NOMO-1 treated with DMSO at 0.1 percent for 48 hours (cell line): ENCODE data around the gene CLASRP.

ENCODE experiments used
- DNase-seq: peaks from one replicate; lab custom pipeline; 2025; ENCODE audit not compliant: unreplicated experiment; lab: John Stamatoyannopoulos, UW

CLASRP gene

DNA sequence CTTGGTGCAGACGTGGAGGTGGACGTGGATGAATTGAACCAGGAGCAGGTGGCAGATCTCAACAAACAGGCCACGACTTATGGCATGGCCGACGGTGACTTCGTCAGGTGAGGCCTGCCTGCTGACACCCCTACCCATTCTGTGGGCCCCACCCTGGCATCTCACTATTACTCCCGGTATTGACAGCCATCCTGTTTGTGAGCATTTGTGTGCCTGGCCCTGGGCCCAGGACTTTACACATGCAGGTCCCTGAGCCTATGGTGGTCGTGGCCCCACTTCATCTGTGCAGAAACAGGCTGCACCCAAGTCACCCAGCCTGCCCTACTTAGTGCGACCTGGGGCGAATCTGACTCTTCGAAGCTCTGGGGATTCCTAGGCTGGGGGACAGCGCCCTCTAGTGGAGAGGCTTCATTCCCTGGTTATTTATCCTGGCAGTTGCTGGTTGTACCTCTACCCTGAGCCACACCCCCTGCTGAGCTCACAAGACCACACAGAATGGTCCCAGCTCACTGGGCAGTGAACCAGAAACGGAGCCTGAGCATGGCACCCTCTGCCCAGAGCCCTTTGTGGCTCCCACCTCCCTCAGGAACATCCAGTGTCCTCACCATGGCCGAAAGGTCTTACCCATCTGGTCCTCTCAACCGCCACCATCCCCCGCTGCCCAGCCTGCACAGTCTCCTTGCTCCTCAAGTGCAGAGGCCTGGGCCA is 20.6 kb downstream of the CLASRP start:
- peak; percentile 68 for DNase-seq

DNA sequence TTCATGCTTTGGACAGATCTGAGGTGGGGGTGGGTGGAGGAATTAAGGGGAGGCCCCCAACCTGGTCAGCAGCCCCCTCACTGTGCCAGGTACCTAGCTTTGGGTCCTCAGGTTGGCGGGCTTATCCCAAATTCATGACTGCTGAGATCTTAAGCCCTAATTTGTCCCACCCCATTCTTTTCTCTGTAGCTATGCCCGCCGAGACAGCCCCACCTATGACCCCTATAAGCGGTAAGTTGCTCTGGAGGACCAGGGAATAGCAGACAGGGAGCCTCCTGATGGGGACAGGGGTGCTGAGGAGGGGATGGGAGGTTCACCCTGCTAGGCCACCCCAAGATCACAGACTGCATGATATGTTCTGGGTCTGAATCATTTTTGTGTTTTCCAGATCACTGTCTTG is 23.1 kb downstream of the CLASRP start:
- no peak for DNase-seq

DNA sequence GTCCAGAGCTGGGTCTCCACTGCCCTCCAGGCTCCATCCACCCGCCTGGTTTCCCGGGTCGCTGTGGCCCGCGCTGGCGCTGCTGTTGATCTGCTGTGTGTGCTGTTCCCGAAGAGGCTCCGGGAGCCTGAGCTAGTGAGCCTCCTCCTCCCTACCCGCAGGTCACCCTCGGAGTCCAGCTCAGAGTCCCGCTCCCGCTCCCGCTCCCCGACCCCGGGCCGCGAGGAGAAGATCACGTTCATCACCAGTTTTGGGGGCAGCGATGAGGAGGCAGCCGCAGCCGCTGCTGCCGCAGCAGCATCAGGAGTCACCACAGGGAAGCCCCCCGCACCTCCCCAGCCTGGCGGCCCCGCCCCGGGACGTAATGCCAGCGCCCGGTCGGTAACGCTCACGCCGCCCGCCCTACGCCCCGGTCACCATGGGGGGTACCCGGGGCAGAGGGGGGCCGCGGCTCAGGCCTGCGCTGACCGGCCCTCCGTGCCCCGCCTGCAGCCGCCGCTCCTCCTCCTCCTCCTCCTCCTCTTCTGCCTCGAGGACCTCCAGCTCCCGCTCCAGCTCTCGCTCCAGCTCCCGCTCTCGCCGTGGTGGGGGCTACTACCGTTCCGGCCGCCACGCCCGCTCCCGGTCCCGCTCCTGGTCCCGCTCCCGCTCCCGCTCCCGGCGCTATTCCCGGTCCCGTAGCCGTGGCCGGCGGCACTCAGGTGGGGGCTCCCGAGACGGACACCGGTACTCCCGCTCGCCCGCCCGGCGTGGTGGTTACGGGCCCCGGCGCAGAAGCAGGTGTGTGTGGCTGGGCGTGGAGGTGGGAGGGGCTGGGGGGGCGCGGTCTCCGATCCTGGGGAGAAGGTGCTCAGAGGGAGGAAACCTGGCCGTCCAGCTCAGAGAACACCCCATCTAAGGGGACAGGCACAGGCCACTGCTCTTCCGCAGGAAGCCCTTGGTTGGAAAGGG is 25.3 kb downstream of the CLASRP start:
- DNase-seq = no peak

GRCh38 chr19:45066921-45067661 is 28.2 kb downstream of the CLASRP start:
- no peak for DNase-seq

GRCh38 chr19:45068041-45068440 is 29.2 kb downstream of the CLASRP start:
- no peak for DNase-seq

DNA sequence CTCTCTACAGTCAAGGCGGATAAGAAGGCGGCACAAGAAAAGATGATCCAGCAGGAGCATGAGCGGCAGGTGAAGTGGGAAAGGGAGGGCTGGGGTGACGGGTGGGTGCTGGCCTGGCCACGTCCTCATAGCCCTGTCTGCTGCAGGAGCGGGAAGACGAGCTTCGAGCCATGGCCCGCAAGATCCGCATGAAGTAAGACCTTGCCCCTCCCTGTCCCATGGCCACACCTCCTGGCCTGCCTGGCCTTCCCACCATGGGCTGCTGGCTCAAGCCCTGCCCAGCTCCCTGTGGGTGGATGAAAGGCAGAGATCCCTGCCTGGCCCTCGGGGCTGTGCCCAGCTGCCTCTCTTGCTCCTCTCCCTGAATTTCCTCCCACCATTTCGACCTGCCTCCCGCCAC is 30.2 kb downstream of the CLASRP start:
- DNase-seq = no peak

DNA sequence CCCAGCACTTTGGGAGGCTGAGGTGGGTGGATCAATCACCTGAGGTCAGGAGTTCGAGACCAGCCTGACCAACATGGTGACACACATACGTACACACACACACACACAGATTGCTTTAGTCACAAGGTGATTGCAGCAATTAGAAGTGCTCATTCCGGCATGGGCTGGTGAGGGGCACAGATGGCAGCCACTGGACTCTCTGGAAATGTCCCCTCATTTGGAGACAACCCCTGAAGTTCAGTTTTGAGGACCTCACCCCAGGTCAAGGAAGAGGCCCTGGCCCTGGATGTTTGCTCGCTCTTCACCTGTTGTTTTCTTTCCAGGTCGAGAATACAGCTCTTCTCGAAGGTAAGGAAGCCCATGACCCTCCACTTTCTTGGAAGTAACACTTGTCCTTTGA is 31.4 kb downstream of the CLASRP start:
- DNase-seq = no peak

- DNase-seq = no peak
Measured at GRCh38 chr19:45070861-45071544, 32.2 kb downstream of the CLASRP start.

GRCh38 chr19:45071545-45071938 is 32.7 kb downstream of the CLASRP start:
- no peak for DNase-seq

GRCh38 chr19:45071969-45072790 is 33.3 kb downstream of the CLASRP start:
- DNase-seq = no peak

GRCh38 chr19:45074744-45075300 is 36.0 kb downstream of the CLASRP start:
- DNase-seq = no peak

- peak; percentile 97 for DNase-seq
Measured at GRCh38 chr19:45075301-45076028, 36.6 kb downstream of the CLASRP start.

- DNase-seq = peak; percentile 66
Measured at GRCh38 chr19:45076029-45076850, 37.4 kb downstream of the CLASRP start, which contains the start of gene ZNF296. Gene ZNF296 (minus strand): TSS chr19:45076478. CDS start chr19:45076373, 105 bp downstream.

GRCh38 chr19:45076851-45077730 is 38.2 kb downstream of the CLASRP start:
- no peak for DNase-seq

DNA sequence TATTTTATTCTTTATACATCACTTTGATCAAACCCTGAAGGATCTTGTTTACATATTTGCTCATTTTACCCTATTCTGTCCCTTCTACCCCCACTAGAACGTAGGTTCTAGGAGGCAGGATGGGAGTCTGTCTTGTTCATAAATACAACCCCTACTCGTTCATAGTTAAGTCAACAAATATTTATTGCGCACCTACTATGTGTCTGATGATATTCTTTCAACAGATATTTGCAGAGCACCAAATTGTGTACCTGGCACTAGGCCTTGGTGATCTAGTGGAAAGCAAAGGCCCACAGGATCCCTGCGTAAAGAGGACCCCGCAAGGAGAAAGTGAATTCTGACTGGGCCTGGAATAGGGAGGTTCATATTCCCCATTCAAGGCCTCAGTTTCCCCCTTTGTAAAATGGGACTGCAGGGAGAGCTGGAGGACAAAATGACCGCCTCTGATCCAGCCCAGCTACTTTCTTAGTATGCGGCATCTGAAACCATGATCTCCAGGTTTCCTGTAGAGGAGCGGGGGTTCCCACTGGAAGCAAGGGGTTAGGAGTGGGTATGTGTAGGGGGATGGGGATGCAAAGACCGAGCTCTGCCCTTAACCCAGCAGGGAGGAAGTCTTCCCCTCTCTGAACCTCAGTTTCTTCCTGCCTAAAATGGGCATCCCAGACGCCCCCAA is 39.7 kb downstream of the CLASRP start:
- no peak for DNase-seq

DNA sequence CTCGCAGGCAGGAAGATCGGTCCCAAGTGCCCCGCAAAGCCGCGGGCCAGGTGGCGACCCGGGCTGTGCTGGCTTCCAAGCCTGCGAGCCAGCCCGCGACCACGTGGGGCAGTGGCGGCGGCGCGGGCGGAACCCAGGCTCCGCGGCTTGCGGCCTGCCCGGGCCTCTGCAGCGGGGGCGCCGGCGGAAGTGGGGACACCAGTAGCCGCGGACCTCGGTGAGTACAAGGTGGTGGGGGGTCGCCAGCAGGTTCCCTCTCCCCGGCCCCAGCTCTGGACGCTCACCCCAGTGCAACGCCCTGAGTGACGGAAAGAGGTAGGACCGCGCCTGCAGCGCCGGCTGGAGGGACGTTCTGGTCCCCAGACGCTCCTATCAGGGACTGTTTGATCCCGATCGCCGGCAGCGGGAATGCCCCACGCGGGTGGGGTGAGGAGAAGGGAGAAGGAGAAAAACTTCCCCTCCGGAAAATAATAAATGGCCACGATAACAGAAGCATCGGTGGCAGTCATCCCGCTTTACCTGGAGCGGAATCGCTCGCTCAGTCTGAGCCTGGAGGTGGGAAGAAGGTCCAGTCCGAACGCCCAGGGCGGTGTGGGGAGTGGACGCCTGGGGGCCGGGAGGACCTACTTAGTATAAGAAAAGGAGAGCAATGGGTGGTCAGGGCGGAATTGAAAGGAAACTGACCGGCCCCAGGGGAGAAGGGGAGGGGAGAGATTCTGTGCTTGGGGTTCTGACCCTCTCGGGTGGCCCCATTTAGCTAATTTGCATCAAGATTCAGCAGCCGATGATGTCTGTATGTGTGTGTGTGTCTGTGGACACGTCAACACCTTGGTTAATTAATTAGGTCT is 40.4 kb downstream of the CLASRP start, which contains the start of gene GEMIN7:
TSS of gene GEMIN7 (plus strand) at position 198 of the 848 bp plus-strand sequence. CDS start 10,855 bp downstream, outside the sequence.
- peak; percentile 75 for DNase-seq
